ENCODE data around the gene FOXP1.

DNA sequence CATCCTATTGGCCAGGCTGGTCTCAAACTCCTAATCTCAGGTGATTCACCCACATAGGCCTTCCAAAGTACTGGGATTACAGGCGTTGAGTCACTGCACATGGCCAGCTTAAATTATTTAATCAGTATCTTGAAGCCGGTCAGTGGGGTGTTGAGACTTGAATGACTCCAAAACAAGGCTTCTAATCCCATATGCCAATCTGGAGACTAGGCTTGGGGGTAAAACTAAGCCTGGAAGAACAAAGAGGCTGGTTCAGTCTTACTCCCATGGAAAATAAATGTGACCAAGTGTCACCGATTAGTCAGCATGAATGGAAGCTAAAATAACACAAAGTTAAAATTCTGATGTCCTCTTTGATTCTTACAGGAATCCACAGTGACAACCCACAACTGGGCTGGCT, 509.1 kb downstream of the FOXP1 start:
- TF ChIP-seq POLR2A (IDR thresholded peaks at IDR 0.05) = no peak
- TF ChIP-seq, protein P1, sequence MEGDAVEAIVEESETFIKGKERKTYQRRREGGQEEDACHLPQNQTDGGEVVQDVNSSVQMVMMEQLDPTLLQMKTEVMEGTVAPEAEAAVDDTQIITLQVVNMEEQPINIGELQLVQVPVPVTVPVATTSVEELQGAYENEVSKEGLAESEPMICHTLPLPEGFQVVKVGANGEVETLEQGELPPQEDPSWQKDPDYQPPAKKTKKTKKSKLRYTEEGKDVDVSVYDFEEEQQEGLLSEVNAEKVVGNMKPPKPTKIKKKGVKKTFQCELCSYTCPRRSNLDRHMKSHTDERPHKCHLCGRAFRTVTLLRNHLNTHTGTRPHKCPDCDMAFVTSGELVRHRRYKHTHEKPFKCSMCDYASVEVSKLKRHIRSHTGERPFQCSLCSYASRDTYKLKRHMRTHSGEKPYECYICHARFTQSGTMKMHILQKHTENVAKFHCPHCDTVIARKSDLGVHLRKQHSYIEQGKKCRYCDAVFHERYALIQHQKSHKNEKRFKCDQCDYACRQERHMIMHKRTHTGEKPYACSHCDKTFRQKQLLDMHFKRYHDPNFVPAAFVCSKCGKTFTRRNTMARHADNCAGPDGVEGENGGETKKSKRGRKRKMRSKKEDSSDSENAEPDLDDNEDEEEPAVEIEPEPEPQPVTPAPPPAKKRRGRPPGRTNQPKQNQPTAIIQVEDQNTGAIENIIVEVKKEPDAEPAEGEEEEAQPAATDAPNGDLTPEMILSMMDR (IDR thresholded peaks at IDR 0.05) = no peak
